HG02678 (cell line): ENCODE measurements around the gene LEPROT.

Source experiments
- ATAC-seq: cut with Tn5 transposase; IDR thresholded peaks from one replicate; pipeline ENCODE4 v1.9.1; 2021; ENCODE audit warnings: mild to moderate bottlenecking, moderate library complexity; ENCODE audit not compliant: unreplicated experiment

LEPROT gene

DNA sequence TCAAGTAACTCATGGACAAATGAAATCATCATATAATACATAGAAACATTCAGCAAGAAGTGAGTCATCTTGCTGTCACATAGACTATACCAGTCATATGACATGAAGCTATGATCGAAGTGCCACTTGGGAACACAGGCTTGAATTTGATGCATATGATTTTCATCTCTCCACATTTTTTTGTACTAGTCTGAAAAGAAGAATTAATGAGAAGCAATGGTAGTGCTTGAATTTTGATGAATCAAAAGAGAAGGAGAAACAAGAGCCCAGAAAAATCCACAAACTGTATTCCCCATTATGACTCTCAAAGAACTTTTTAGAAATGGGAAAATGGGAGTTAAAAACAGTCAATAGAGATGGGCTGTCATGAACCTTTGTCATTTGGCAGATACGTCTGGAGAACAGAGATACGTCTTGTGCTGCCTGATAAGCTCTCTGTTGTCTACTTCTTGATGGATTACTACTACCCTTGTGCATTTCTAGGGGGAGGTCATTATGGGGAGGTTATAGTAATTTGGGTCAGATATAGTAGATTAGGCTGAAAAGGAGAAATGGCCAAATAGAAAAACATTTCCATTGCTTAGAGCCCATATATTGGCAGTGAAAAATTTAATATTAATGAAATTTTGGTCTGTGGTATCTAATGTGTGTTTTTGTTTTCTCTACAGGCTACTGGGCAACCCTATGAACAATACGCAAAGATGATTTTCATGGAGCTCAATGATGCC, 8.0 kb upstream of the LEPROT start:
- ATAC-seq = no peak

DNA sequence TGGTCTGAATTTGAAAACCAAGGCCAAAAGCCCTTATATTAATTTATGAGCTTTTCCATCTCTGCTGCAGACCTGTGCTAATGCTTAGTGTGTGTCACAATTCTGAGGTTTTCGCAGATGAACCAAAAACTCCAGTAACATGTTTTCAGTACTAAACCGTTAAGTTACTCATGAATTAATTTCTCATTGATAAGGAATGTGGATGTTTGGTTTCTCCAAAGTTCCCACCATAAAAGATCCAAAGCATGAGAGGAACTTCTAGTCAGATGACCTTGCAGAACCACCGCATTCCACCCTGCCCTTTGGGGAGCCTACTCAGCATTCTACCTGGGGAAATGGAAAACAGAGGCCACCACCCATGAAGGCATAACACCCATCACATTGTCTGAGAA, 7.5 kb upstream of the LEPROT start:
- no peak for ATAC-seq

DNA sequence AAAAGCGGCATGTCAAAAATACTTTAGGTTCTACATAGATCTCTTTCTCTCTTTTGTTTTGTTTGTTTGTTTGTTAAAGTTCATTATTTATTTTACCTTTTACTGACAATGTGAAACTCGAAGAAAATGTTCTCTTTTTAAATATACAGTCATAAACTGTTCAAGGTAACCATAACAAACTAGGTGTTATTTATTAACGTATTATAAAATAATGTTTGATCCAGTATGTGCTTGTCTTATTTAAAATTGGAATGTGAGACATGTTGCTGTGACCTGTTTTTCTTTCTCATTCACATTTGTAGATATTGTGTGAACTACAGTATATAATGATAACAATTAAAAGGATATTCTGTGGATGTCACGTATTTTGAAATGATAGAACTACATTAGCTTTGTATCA, 5.9 kb upstream of the LEPROT start:
- ATAC-seq = no peak

DNA sequence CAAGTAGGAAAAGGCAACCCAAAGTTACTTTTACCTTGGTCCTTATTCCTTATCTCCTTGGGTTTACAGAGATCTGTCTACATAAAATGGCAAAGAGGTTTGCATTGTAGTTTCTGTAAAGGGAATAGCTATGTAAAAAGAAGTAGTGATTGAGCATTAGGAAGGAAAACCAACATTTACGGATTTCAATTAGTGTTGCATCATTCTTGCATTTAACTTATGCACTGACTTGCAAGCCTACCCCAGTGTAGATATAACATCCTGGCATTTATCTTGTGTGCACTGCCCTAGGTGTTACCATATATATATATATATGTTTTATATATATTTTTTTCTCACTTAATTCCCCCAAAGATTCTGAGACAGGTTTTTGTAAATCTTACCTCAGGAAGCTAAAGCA, 3.7 kb upstream of the LEPROT start:
- no peak for ATAC-seq

DNA sequence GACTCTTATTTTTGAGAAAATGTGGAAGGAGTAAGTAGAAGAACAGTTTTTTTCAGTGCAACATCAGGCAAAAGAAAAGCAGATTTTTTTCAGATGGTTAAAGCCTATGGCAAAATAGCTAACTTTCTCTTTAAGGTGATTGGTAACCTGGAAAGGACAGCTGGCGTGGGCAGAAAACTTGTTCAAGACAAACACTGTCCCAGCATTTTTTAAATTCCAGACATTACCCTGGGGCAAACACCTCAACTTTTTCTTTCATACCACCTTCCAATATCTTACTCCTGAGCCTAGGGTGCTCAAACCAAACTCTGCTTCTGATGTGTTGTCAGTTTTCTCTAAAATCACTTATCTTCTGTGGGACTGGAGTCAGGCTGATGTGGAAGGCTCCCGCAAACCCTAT, 2.7 kb upstream of the LEPROT start:
- ATAC-seq = no peak

DNA sequence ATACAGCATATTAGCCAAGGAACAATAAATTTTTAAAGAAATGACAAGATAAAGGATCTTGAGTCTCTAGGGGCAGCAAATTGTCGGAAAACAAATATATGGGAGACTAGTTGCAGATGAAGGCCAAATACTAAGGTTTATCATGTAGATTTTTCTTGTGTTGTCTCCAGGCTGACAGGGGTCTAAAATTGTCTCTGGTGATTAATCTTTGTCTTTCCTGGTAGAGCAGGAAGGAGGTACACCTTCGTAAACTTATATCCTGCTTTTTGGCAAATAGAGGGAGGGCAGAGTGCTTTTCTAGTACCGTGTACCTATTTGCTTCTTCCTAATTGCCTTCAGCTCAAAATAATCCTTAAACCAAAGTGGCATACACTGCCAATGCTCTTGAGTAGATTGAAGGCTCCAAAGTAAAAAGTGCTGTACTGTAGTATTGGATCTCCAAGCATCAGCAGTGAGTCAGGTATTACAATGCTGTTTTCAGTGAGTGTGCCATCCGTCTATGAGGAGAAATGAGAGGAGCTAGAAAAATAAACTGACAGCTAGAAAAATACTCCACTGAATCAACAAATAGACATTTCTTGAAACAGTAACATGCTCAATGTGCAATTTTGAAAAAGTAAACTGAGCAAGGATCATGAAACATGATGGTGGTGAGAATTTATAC, 1.8 kb upstream of the LEPROT start:
- no peak for ATAC-seq

DNA sequence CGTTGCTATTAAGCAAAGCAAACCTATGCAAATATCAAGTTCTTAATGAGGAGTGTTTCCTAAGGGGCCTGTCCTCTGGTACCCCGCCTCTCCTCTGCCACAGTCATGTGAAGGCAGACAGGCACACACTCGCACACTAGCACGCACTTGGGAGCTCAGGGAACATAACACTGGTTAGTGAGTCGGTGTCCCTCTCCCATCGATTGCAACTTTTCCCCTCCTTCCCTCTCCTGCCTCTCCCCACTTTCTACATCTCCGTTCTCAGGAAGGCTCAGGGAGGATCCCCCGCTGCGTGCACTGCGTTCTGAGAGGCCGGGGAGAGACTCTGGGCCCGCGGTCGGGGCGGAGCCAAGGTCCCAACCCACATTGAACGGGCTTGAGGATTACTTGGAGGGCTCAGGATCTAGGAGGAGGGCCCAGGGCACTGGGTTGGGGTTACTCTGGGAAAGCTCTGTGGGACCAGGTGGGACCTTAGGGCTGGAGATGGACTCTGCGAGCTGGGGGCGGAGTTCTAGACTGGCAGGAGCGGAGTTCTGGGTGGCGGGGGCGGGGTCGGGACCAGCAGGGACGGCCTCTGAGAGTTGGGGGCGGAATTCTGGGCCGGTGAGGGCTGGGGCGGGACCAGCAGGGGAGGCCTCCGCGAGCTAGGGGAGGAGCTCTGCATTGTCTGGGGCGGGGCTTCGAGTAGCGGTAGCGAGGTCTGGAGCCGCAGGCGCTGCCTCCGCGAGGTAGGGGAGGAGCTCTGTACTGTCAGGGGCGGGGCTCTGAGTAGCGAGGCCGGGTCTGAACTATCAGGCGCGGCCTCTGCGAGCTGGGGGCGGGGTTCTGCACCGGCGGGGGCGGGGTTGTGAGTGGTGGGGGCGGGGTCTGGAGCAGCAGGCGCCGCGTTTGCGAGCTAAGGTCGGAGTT, 533 bp upstream of the LEPROT start:
- peak; percentile 90 for ATAC-seq

DNA sequence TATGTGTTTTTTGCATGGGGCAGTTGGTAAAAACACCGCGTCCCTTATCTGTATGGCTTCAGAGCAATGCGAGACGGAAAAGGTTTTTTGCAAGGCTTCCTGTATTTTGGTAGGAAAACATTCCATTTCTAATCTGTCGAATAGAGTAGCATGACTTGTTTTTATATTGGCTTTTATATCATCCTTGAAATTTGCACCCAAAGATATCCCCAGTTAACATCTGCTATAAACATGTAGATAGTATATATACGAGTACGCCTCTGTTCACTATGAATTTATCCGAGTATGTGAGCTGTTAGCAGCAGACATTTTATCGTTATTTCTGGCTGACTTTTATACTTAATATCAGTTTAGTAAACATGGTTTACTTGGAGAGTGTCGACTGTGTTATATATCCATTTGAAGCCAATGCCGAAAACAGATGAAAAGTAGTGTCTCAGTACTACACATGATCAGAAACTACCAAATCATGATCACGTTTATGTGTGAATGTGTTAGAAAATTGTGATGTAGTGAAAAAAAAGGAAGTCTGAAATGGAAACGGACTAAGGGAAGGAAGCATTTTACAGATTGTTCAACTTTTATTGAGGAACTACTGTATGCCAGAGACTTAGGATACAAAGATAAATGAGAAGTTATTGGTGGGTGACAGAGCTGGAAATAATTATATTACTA, 1.0 kb downstream of the LEPROT start:
- ATAC-seq = no peak

DNA sequence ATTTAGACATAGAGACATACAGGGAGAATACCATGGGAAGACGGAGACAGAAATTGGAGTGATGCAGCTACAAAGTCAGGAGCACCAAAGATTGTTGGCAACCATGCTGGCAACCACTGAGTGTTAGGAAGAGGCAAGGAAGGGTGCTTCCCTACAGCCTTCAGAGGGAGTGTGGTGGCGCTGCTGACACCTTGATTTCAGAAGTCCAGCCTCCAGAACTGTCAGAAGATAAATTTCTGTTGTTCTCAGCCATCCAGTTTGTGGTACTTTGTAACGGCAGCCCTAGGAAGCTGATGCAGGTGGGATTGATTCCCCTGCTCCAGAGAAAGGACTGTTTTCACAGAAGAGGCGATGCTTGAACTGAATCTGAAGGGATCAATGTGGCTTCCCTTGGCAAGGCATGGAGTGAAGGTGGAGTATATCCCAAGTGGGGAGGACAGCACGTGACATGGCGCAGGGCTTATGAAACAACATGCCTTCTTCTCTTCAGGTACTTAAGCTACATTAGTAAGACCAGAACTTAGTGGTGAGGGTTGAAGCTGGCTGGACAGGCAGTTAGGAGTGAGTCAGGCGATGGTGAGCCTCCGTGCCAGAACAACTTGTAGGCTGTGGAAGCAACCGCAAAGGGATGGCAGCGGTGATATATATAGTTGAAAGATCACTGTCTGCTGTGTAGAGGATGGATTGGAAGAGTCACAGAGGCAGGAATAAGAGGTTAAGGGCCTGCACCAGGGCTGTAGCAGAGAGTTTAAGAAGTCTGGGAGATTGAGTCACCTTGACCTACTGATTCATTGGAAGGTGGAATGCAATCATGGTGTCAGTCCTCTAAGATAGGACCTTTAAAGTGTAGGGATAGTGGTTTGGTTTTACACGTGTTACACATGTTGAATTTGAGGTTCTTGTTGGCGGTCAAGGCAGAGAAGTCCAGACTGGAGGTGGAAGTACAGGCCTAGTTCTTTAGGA, 2.1 kb downstream of the LEPROT start:
- no peak for ATAC-seq

DNA sequence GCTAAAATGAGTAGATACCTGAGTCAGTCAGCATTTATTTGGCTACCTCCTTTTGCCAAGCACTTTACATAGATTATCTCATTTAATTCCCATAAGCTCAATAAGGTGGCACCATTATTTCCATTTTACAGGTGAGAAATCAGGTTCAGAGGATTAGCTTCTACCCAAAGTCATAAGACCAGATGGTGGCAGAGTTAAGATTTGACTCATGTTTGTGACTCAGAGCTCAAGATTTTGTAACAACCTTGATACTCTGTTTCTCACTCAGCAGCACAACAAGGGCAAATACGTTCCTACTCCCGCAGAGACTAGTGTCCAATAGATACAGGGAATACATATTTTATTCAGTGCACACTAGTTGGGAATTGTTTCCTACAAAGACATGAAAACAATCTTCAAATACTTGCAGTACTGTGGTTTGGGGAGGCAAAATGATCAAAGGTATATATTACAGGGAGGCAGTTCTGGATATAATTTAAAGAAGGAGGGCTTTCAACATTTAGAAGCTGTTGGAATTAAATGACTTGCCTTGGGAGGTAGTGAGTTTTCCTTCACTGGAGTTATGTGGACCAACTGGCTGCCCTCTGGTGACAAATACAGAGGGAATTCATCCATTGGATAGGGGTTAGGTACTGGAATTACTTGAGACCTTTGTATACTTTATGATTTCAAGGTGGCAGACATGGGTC, 3.6 kb downstream of the LEPROT start:
- ATAC-seq = no peak

DNA sequence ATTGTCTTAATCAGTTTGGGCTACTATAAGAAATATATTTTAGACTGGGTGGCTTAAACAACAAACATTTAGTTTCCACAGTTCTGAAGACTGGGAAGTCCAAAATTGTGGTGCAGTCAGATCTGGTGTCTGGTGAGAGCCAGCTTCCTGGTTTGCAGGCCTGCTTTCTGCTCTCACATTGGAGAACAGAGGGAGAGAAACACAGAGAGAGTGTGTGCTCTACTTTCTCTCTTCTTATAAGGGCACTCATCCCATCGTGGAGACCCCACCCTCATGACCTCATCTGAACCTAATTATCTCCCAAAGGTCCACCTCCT, 4.1 kb downstream of the LEPROT start:
- ATAC-seq = no peak

DNA sequence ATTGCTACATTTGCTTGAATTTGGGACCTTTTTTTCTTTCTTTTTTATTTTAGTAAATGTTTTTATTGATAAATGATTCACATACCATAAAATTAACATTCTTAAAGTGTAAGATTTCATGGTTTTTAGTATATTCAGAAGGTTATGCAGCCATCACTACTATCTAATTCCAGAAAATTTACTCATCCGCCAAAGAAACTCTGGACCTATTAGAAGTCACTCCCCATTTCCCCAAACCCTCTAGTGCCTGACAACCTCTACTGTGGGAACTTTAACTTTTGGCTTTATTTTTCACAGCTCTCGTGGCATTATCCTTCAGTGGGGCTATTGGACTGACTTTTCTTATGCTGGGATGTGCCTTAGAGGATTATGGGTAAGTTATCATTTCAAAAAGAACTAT, 4.5 kb downstream of the LEPROT start:
- ATAC-seq = no peak

DNA sequence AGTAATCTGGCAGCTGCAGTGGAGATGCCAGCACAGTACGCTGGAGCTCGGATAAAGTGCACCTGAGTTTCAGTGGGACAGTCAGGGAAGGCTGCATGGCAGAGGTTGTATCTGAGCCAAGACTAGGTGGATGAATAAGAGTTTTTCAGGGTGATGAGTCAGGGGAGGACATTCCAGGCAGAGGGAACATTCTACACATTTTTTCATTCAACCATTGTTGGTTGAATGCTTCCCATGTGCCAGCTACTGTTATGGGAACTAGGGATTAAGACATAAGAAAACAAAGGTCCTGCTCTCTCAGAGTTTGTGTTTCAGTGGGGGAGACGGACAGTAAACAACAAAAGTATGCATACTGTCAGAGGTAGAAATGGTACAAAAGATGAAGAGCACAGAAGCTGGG, 5.2 kb downstream of the LEPROT start:
- ATAC-seq = no peak

DNA sequence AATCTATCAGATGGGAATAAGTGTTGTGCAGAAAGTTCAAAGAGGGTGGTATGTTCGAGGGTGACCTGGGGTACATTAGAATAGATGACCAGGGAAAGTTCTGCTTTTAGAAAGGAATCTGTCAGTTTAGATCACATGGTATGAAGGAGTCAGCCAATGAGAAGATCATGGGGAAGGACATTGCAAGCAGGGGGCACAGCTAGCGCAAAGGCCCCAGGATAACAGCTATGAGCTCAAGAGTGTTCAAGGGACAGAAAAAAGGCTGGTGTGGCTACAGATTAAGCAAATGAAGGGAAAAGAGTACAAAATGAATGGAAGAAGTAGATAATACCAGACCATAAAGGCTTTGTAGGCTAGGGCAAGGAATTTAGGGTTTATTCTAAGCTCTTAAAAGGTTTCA, 8.6 kb downstream of the LEPROT start:
- no peak for ATAC-seq

DNA sequence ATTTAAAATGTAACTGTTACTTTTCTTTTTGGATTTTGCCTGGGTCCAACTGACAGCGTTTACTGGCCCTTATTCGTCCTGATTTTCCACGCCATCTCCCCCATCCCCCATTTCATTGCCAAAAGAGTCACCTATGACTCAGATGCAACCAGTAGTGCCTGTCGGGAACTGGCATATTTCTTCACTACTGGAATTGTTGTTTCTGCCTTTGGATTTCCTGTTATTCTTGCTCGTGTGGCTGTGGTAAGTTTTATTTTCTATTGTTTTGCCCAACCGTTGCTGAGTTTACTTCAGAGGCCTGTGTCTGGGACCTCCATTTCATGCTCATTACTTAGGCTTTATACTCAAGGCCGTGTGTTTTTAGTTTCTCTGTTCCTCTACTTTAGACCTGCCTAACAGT, 9.3 kb downstream of the LEPROT start:
- no peak for ATAC-seq

DNA sequence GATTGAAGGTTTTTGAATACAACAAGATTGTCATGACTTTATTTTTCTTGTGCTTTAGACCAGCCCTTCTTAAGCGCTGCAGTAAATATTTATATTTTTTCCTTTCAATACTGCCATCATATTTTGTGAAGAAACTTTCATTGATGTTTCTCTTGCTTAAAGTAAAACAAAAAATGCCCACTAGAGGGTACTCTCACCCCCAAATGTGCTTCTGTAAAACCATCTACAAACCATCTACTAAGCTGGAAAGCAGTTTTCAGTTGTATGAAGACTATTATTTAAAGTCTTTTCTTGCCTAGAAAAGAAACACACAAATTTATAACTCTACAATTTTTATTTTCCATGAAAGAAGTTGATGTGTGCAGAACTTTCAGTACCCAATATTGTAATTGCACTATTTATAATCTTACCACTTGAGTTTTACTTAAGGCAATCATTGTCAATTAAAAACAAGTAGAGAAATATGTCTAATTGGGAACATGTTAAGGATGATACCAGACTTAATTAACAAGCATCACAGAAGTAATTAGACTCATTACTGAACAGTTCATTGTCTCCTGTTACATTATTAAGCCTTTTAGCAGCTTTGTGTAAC, 10.7 kb downstream of the LEPROT start:
- peak; percentile 56 for ATAC-seq

DNA sequence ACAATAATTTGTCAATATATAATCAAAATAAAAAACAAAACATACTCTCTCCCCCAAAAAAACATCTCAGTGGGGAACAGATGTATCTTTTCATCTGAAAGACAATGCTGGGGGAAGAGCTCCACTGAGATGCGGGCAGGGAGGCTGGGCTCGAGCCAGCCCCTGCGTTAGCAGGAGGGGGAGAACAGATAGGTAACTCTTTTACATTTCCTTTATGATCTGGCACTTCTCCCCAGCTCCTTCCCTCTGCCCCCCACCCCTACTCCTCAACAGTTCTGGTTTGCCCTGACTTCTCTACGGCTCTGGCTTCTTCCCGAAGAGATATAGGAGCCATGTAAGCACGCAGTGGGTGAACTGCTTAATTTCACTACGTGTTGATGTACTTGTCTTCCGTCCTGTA, 12.4 kb downstream of the LEPROT start:
- ATAC-seq = no peak

DNA sequence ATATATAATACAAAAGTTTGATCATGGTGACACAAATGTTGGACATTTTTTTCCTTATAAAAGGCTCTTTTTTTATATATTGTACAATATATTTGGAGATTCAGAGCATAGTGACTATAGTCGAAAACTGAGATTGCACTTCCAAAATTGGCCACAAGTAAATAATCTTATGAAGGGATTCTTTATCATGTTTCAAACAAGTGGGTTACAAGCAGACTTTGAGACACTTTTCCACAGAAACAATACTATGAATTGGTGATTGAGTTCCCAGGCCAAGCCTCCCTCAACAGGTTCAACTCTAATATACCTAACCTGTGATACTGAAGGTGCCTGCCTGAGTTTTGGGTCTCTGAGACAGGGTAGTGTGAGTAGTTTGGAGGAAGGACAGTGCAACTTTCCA, 13.8 kb downstream of the LEPROT start:
- no peak for ATAC-seq

DNA sequence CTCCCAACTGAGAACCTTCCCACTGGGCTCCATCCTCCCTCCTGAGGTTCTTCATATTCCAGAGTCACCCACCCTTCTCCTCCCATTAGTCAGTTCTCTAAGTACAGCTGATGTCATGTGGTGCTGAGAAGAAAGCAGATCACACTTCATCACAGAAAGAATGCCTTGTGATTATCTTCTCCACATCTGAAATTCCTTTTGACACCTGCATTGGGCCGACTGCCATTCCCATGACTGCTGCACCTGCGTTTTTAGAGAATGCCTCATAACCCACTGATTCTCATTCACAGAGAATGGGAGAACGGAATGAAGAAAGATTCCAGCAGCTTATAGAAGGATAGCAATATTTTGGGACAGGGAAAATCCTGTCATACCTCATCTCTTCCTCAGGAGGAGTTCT, 14.3 kb downstream of the LEPROT start:
- no peak for ATAC-seq
